Right atrium auricular region (tissue), 2 donors: ENCODE results near the gene AAR2. TPM values are rescaled to one million over a fixed set of nuclear protein-coding genes. Genes with fewer than 3 reads are reported as not detected.

ENCODE experiments used
- DNase-seq: peaks from one replicate; pipeline ENCODE4 v3.0.0-alpha.2; 2019; ENCODE audit warnings: low spot score
- H3K27ac ChIP-seq, 2 donors: fragments of 200-600 bp; sonication (generic); 1 replicate in 1 of 2; 2 replicates in 1 of 2; pipeline ENCODE4 v1.5.1; 2016 to 2019
- H3K27me3 ChIP-seq, 2 donors: fragments of 200-600 bp; sonication (generic); one replicate each; pipeline versions ENCODE4 v1.5.1 to v1.6.0; 2017 to 2019
- H3K36me3 ChIP-seq: fragments of 200-600 bp; sonication (generic); one replicate; pipeline ENCODE4 v1.5.1; 2016
- H3K4me1 ChIP-seq, 2 donors: fragments of 200-600 bp; sonication (generic); one replicate each; pipeline versions ENCODE4 v1.5.1 to v1.6.0; 2017 to 2019
- H3K4me3 ChIP-seq, 2 donors: fragments of 200-600 bp; sonication (generic); 1 replicate in 1 of 2; 2 replicates in 1 of 2; pipeline ENCODE4 v1.5.1; 2017 to 2019; ENCODE audit warnings: mild to moderate bottlenecking in 1 of 2, moderate library complexity in 1 of 2
- H3K9me3 ChIP-seq, 2 donors: fragments of 200-600 bp; sonication (generic); one replicate each; pipeline ENCODE4 v1.5.1; 2019
- CTCF ChIP-seq, 2 donors: fragments of 200-600 bp; sonication (generic); IDR thresholded peaks; one replicate each; pipeline ENCODE4 v1.5.1; 2019; ENCODE audit warnings: antibody characterized with exemption in 2 of 2
- total RNA-seq, 2 donors: library from RNA; depleted of rRNA; stranded (reverse); fragments of >200 nt; gene quantifications; one replicate each; pipeline ENCODE4 v1.1.0, GENCODE V29; 2016

Gene AAR2
- total RNA-seq, 2 donors from 2014 or later: 18.9 to 22.8 TPM

- Histone ChIP-seq H3K4me3 (no peak overlapping the region), H3K36me3 (peaks cover 29% of the 10 kb centered on the region), H3K4me1 (peaks cover 0 to 6% of the 10 kb centered on the region in 2 donors), H3K27ac (no peak overlapping the region), H3K9me3 (no peaks in the 10 kb centered on the region), H3K27me3 (no peaks in the 10 kb centered on the region)
- no peak for DNase-seq
- TF ChIP-seq CTCF (IDR thresholded peaks at IDR 0.05): no peak
Observed at GRCh38 chr20:36254076-36254475, 17.8 kb downstream of the AAR2 start.

- Histone ChIP-seq H3K9me3 (no peaks in the 10 kb centered on the region), H3K4me1 (peaks cover 0 to 6% of the 10 kb centered on the region in 2 donors), H3K36me3 (peaks cover 22% of the 10 kb centered on the region), H3K4me3 (no peak overlapping the region), H3K27ac (no peak overlapping the region), H3K27me3 (no peaks in the 10 kb centered on the region)
- no peak for DNase-seq
- no peak for TF ChIP-seq CTCF (IDR thresholded peaks at IDR 0.05)
Observed at GRCh38 chr20:36255445-36255844, 19.2 kb downstream of the AAR2 start.

GRCh38 chr20:36259177-36260061, 23.1 kb downstream of the AAR2 start:
- Histone ChIP-seq H3K4me3 (no peak overlapping the region), H3K36me3 (peaks cover 22% of the 10 kb centered on the region), H3K27ac (no peak overlapping the region), H3K27me3 (no peaks in the 10 kb centered on the region), H3K4me1 (no peaks in the 10 kb centered on the region), H3K9me3 (no peaks in the 10 kb centered on the region)
- no peak for DNase-seq
- TF ChIP-seq CTCF (IDR thresholded peaks at IDR 0.05): no peak

- H3K9me3 ChIP-seq: no peaks in the 10 kb centered on the region
- no peak for TF ChIP-seq CTCF (IDR thresholded peaks at IDR 0.05)
Observed at GRCh38 chr20:36260316-36260715, 24.0 kb downstream of the AAR2 start.

GRCh38 chr20:36261389-36262105, 25.3 kb downstream of the AAR2 start:
- Histone ChIP-seq H3K27ac (no peak overlapping the region), H3K9me3 (no peaks in the 10 kb centered on the region), H3K4me3 (no peak overlapping the region), H3K4me1 (no peaks in the 10 kb centered on the region), H3K36me3 (peaks cover 6% of the 10 kb centered on the region), H3K27me3 (no peaks in the 10 kb centered on the region)
- no peak for TF ChIP-seq CTCF (IDR thresholded peaks at IDR 0.05)
- no peak for DNase-seq

More at GRCh38 chr20:36260316-36260715, 24.0 kb downstream of the AAR2 start:
- no peak overlapping the region for H3K27ac ChIP-seq
- no peak for DNase-seq
- H3K4me1 ChIP-seq: no peaks in the 10 kb centered on the region
- no peaks in the 10 kb centered on the region for H3K27me3 ChIP-seq
- no peak overlapping the region for H3K4me3 ChIP-seq
- H3K36me3 ChIP-seq: peaks cover 19% of the 10 kb centered on the region
